Coronary artery (tissue), 2 donors: Measurements from ENCODE around the gene CYB5B.
"Not testable (repeated sequence)": the region's sequence is repeated elsewhere in the genome, so short reads cannot be mapped to it uniquely, and the experiment has no call there.

ENCODE experiments used
- DNase-seq: peaks from one replicate; pipeline ENCODE4 v3.0.0-alpha.2; 2017; ENCODE audit warnings: low spot score
- H3K27ac ChIP-seq, 2 donors: fragments of 200-600 bp; sonication (generic); one replicate each; pipeline ENCODE4 v1.5.1; 2016 to 2019
- H3K4me3 ChIP-seq: fragments of 200-600 bp; sonication (generic); 2 replicates; pipeline ENCODE4 v1.5.1; 2016; ENCODE audit warnings: mild to moderate bottlenecking, moderate library complexity
- TF ChIP-seq, protein P1 (sequence below): fragments of 200-600 bp; sonication (generic); IDR thresholded peaks from one replicate; pipeline ENCODE4 v1.5.1; 2019; ENCODE audit warnings: antibody characterized with exemption

Gene CYB5B

DNA sequence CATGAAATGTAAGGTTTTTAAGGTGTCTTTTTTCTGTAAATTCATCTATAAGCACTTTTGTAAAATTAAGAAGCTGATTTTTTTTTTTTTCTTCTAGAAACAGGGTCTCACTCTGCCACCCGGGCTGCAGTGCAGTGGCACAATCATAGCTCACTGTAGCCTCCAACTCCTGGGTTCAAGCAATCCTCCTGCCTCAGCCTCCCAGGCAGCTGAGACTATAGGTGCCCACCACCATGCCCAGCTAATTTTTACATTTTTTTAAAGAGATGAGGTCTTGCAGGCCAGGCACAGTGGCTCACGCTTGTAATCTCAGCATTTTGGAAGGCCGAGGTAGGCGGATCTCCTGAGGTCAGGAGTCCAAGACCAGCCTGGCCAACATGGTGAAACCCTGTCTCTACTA is 4.5 kb upstream of the CYB5B start:
- DNase-seq = no peak
- no peak overlapping the region for H3K4me3 ChIP-seq
- TF ChIP-seq, protein P1, sequence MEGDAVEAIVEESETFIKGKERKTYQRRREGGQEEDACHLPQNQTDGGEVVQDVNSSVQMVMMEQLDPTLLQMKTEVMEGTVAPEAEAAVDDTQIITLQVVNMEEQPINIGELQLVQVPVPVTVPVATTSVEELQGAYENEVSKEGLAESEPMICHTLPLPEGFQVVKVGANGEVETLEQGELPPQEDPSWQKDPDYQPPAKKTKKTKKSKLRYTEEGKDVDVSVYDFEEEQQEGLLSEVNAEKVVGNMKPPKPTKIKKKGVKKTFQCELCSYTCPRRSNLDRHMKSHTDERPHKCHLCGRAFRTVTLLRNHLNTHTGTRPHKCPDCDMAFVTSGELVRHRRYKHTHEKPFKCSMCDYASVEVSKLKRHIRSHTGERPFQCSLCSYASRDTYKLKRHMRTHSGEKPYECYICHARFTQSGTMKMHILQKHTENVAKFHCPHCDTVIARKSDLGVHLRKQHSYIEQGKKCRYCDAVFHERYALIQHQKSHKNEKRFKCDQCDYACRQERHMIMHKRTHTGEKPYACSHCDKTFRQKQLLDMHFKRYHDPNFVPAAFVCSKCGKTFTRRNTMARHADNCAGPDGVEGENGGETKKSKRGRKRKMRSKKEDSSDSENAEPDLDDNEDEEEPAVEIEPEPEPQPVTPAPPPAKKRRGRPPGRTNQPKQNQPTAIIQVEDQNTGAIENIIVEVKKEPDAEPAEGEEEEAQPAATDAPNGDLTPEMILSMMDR = no peak

DNA sequence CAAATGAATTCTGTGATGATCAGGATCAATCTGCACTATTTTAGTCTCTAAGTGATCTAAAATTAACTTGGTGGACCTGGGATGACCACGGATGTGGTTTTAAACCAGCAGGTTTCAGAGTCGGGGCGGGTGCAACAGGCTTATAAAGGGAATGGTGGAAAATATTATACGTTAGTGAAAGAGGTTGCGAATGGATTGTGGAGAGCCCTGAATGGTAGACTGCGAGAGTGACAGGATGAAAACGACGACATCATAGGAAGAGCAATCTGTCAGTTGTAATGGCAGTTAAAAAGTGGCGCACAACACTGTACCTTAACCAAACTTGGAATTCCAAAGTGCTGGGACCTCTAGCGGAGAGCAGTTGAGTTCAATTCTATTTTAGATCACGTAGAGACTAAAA is 1.2 kb upstream of the CYB5B start:
- Histone ChIP-seq H3K27ac (no peak overlapping the region), H3K4me3 (peak overlapping the region; percentile 80)
- TF ChIP-seq, protein P1 = no peak
- DNase-seq = no peak

More for the DNA sequence above, 4.5 kb upstream of the CYB5B start:
- no peak overlapping the region for H3K27ac ChIP-seq

DNA sequence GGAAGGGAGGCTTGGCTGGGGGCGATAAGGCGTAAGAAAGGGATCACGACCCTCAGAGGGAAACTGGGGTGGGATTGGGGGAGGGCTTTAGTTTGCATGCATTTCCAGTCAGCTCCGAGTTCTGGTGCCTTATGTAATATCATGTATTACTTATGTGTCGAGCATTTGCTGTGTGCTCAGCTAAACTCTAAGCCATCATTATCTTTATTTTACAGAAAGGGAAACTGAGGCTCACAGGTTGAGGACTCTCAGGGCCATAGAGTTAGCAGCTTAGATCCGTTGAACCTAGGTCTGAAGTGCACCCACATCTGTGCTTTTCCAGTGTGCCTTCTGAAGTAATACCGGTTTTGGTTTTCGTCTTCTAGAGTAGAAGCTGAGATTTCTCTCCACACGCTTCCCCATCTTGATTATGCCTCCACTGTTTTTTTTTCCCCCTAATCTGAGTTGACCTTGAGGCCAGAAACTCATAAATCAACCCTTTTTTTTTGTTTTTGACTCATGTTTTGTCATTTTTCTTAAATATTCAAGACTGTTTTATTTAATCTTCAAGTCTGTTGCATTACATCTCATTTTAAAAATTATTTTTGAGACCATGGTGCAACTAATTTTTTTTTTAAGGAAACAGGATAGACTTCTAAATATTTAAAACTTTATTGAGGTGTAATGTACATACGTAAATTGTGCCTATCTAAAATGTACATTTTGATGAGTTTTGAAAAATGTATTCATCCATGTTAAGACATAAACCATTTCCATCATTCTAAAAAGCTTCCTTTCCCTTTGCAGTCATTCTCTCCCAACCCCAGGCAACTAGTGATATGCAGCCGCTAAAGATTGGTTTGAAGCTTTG is 741 bp downstream of the CYB5B start:
- Histone ChIP-seq H3K4me3 (peak overlapping the region; percentile 80), H3K27ac (peak overlapping the region; percentile 68 to 77)
- no peak for DNase-seq
- TF ChIP-seq, protein P1 = no peak

DNA sequence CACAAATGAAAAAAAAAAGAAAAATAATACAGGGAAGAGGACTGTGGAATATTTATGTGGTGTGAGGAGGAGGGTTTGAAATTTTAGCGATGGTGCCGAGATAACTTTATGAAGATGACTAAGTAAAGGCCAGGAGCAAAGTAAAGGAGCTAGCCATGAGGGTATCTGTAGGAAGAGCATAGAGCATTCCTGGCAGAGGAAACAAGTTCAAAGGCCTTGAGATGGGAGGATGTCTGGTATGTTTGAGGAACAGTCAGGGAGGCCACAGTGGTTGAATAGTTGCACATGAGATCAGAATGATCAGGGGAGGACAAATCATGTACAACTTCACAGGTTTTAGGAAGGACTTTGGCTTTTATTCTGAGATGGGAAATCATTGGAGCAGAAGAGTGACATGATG is 4.2 kb downstream of the CYB5B start:
- H3K27ac ChIP-seq = no peak overlapping the region
- DNase-seq = no peak
- TF ChIP-seq, protein P1 = no peak

DNA sequence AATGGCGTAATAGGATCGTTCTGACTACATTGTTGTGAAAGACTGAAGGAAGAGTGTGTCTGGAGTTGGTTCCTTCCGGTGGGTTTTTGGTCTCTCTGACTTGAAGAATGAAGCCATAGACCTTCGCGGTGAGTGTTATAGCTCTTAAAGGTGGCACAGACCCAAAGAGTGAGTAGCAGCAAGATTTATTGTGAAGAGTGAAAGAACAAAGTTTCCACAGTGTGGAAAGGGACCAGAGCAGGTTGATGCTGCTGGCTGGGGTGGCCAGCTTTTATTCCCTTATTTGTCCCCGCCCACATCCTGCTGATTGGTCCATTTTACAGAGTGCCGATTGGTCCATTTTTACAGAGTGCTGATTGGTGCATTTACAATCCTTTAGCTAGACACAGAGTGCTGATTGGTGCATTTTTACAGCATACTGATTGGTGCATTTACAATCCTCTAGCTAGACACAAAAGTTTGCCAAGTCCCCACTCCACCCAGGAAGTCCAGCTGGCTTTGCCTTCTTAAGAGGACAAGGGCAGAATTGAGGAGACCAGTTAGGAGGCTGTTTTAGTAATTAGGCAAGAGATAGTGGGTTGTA is 4.7 kb downstream of the CYB5B start:
- not testable (repeated sequence) for DNase-seq, H3K27ac ChIP-seq, H3K4me3 ChIP-seq

More for the DNA sequence above, 4.2 kb downstream of the CYB5B start:
- H3K4me3 ChIP-seq = no peak overlapping the region

DNA sequence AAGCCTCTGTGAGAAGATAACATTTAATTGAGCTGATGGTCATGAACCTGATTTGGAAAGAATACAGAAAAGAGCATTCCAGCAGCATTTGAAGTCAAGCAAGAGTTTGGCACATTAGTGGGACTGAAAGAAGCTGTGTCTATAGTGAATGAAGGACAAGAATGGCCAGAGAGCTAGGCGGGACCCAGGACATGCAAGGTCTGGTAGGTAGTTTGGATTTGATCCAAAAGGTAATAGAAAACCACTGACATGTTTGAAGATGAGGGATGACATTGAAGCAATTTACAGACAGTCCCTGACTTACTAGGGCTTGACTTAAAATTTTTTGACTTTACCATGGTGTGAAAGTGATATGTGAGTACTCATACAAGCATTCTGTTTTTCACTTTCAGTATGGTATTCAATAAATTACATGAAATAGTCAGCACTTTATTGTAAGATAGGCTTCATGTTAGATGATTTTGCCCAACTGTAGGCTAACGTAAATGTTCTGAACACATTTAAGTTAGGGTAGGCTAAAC is 7.6 kb downstream of the CYB5B start:
- Histone ChIP-seq H3K27ac (no peak overlapping the region), H3K4me3 (no peak overlapping the region)
- DNase-seq = no peak
- TF ChIP-seq, protein P1 = no peak

DNA sequence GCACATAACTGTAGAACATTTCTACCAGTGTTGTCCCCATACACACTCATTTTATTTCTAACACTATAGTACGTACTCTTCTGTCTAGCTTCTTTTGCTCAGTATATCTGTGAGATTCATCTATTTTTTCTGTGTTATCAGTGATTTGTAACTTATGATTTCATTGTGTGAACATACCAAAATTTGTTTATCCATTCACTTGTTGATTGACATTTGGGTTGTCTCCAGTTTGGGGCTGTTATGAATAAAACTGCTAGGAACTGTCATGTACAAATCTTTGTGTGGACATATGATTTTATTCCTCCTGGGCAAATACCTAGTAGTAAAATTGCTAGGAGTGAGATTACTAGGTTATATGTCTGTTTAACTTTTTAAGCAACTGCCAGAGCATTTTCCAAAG is 9.6 kb downstream of the CYB5B start:
- Histone ChIP-seq H3K27ac (no peak overlapping the region), H3K4me3 (no peak overlapping the region)
- TF ChIP-seq, protein P1 = no peak
- no peak for DNase-seq
